Neuronal stem cell (in vitro differentiated cells): ENCODE measurements around the gene HOXD13.

Experiments used
- DNase-seq: peaks from one replicate; pipeline ENCODE4 v3.0.0-alpha.2; 2013; ENCODE audit warnings: low spot score
- H2AFZ ChIP-seq: one replicate; pipeline ENCODE4 v1.6.1; 2013; ENCODE audit warnings: mild to moderate bottlenecking, low read length, inconsistent platforms
- H2AK5ac ChIP-seq: 2 replicates; pipeline ENCODE4 v1.6.1; 2013; ENCODE audit warnings: low read depth, mild to moderate bottlenecking, inconsistent platforms, low read length, moderate library complexity, mixed read lengths
- H2BK120ac ChIP-seq: 2 replicates; pipeline ENCODE4 v1.6.1; 2013; ENCODE audit warnings: low read depth, mild to moderate bottlenecking, inconsistent platforms, low read length, moderate library complexity, mixed read lengths
- H2BK12ac ChIP-seq: one replicate; pipeline ENCODE4 v1.6.1; 2013; ENCODE audit warnings: low read length, inconsistent platforms
- H2BK15ac ChIP-seq: 2 replicates; pipeline ENCODE4 v1.6.1; 2013; ENCODE audit warnings: mild to moderate bottlenecking, low read length, inconsistent platforms, mixed read lengths
- H2BK5ac ChIP-seq: one replicate; pipeline ENCODE4 v1.6.1; 2013; ENCODE audit warnings: inconsistent platforms, mild to moderate bottlenecking, low read length, moderate library complexity
- H3K14ac ChIP-seq: one replicate; pipeline ENCODE4 v1.6.1; 2013; ENCODE audit warnings: low read length, inconsistent platforms
- H3K18ac ChIP-seq: 2 replicates; pipeline ENCODE4 v1.6.1; 2013; ENCODE audit warnings: low read length, inconsistent platforms
- H3K23ac ChIP-seq: 2 replicates; pipeline ENCODE4 v1.6.1; 2013; ENCODE audit warnings: low read depth, mild to moderate bottlenecking, mixed read lengths, low read length, inconsistent platforms; ENCODE audit not compliant: poor library complexity
- H3K27ac ChIP-seq: replicated peaks from 3 replicates; pipeline ENCODE4 v1.5.1; 2013; ENCODE audit warnings: low read length, inconsistent platforms
- H3K27me3 ChIP-seq, 3 experiments: 2 replicates each; pipeline ENCODE4 v1.6.1; 2013; ENCODE audit warnings: low read length in 3 of 3, mild to moderate bottlenecking in 2 of 3, inconsistent platforms in 1 of 3, low read depth in 1 of 3, mixed read lengths in 1 of 3, moderate library complexity in 1 of 3; ENCODE audit not compliant: control insufficient read depth in 3 of 3, insufficient read depth in 3 of 3
- H3K36me3 ChIP-seq, 2 donors: replicated peaks in 1 of 2; 2 replicates each; pipeline ENCODE4 v1.6.1; 2013; ENCODE audit warnings: low read length in 2 of 2; ENCODE audit not compliant: control insufficient read depth in 2 of 2, insufficient read depth in 2 of 2
- H3K4ac ChIP-seq: 2 replicates; pipeline ENCODE4 v1.6.1; 2013; ENCODE audit warnings: inconsistent platforms, mild to moderate bottlenecking, low read length, moderate library complexity
- H3K4me1 ChIP-seq, 2 donors: 1 replicate in 1 of 2; 2 replicates in 1 of 2; pipeline ENCODE4 v1.6.1; 2013; ENCODE audit warnings: low read length in 2 of 2, low read depth in 1 of 2; ENCODE audit not compliant: control insufficient read depth in 2 of 2, insufficient read depth in 1 of 2
- H3K4me2 ChIP-seq: one replicate; pipeline ENCODE4 v1.6.1; 2013; ENCODE audit warnings: mild to moderate bottlenecking, low read length, inconsistent platforms; ENCODE audit not compliant: insufficient read depth, poor library complexity, severe bottlenecking
- H3K4me3 ChIP-seq, 2 donors: 2 replicates each; pipeline ENCODE4 v1.5.1; 2013; ENCODE audit warnings: low read length in 2 of 2, mild to moderate bottlenecking in 2 of 2, inconsistent platforms in 1 of 2, moderate library complexity in 1 of 2
- H3K79me1 ChIP-seq: one replicate; pipeline ENCODE4 v1.6.1; 2013; ENCODE audit warnings: low read depth, mild to moderate bottlenecking, inconsistent platforms, low read length, moderate library complexity
- H3K9ac ChIP-seq: one replicate; pipeline ENCODE4 v1.6.1; 2013; ENCODE audit warnings: mild to moderate bottlenecking, low read depth, low read length, inconsistent platforms; ENCODE audit not compliant: poor library complexity
- H3K9me3 ChIP-seq, 2 donors: replicated peaks in 1 of 2; 2 replicates each; pipeline versions ENCODE3 to v1.6.1; 2013; ENCODE audit warnings: low read length in 2 of 2, mild to moderate bottlenecking in 2 of 2, inconsistent platforms in 1 of 2, low read depth in 1 of 2, mixed read lengths in 1 of 2, moderate library complexity in 1 of 2; ENCODE audit not compliant: control insufficient read depth in 2 of 2, insufficient read depth in 1 of 2
- H4K8ac ChIP-seq: one replicate; pipeline ENCODE4 v1.6.1; 2013; ENCODE audit warnings: low read depth, mild to moderate bottlenecking, inconsistent platforms, low read length, moderate library complexity
- H4K91ac ChIP-seq: one replicate; pipeline ENCODE4 v1.6.1; 2013; ENCODE audit warnings: low read length, low read depth, mild to moderate bottlenecking, inconsistent platforms; ENCODE audit not compliant: poor library complexity
- WGBS, 2 donors: extraction: QIAGEN DNeasy Blood & Tissue Kit; methylation state at CpG; one replicate each; pipeline ENCODE4 v1.1.7; 2013; ENCODE audit warnings: missing lambda C conversion rate in 2 of 2, mixed read lengths in 1 of 2; ENCODE audit not compliant: insufficient read length in 2 of 2, insufficient replicate concordance in 1 of 2; ENCODE audit errors: extremely low coverage in 2 of 2; 5-methylcytosine and 5-hydroxymethylcytosine counted together

The HOXD13 gene

DNA sequence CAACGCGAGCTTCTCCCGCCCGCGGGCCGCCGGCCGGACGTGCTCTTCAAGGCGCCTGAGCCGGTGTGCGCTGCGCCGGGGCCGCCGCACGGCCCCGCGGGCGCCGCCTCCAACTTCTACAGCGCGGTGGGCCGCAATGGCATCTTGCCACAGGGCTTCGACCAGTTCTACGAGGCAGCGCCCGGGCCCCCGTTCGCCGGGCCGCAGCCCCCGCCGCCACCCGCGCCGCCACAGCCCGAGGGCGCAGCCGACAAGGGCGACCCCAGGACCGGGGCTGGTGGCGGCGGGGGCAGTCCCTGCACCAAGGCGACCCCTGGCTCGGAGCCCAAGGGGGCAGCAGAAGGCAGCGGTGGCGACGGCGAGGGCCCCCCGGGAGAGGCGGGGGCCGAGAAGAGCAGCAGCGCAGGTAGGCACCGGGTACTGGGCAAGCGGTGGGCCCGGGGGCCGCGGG is 15.2 kb downstream of the HOXD13 start:
- H3K9ac ChIP-seq, result no peak overlapping the region
- DNase-seq, result no peak

DNA sequence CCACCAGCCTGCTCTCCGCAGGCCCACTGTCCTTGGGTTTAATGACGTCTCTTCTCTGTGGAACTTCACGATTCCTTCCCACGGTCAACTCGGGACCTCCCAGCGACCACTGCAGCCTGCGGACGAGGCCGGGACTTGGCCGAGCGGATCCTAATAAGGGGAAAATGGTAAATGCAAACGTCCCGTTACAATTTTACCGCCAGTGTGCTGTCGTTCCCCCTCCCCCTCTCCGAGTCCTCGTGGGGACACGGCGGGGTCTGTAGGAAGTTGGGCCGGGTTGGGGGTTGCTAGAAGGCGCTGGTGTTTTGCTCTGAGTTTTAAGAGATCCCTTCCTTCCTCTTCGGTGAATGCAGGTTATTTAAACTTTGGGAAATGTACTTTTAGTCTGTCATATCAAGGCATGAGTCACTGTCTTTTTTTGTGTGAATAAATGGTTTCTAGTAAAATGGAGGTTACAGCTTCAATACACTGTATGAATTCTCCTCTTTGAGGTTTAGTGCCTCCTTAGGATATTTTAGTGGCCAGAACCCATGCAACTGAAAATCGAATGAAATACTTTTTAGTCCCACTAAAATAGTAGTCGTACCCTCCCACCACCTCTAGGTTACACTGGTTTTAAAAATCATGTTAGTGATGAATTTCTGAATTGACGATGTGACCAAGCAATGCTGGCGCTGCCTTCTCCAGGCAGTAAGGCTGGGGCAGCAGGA is 16.8 kb downstream of the HOXD13 start:
- no peak overlapping the region for H3K9ac ChIP-seq
- H3K27me3 ChIP-seq, result peaks cover 64 to 98% (median 98%) of the 10 kb centered on the region in 3 experiments
- no peak overlapping the region for H3K4ac ChIP-seq
- no peak overlapping the region for H4K8ac ChIP-seq
- H4K91ac ChIP-seq, result no peak overlapping the region
- no peak overlapping the region for H3K4me3 ChIP-seq
- H2AK5ac ChIP-seq, result no peak overlapping the region
- no peak overlapping the region for H3K23ac ChIP-seq
- H2BK12ac ChIP-seq, result no peak overlapping the region
- no peak overlapping the region for H2BK15ac ChIP-seq
- peak overlapping the region; percentile 35 for H2AFZ ChIP-seq
- H3K36me3 ChIP-seq, result no peaks in the 10 kb centered on the region
- H3K4me1 ChIP-seq, result peaks cover 0 to 1% of the 10 kb centered on the region in 2 donors
- no peak overlapping the region for H2BK120ac ChIP-seq
- no peaks in the 10 kb centered on the region for H3K79me1 ChIP-seq
- no peak for DNase-seq
- no peak overlapping the region for H3K14ac ChIP-seq
- H3K4me2 ChIP-seq, result no peak overlapping the region
- no peak overlapping the region for H2BK5ac ChIP-seq
- H3K18ac ChIP-seq, result no peak overlapping the region
- no CpG with 5 or more reads among the region's 26 CpGs for WGBS, 2 donors
- no peak overlapping the region for H3K27ac ChIP-seq
- peaks cover 0 to 4% of the 10 kb centered on the region in 2 donors for H3K9me3 ChIP-seq

More for the DNA sequence above, 15.2 kb downstream of the HOXD13 start:
- H3K23ac ChIP-seq, result no peak overlapping the region
- no peak overlapping the region for H2BK12ac ChIP-seq
- no peak overlapping the region for H3K18ac ChIP-seq
- H3K4ac ChIP-seq, result no peak overlapping the region
- peaks cover 66 to 99% (median 98%) of the 10 kb centered on the region in 3 experiments for H3K27me3 ChIP-seq
- no peak overlapping the region for H2AK5ac ChIP-seq
- no CpG with 5 or more reads among the region's 59 CpGs for WGBS, 2 donors
- peak overlapping the region; percentile 25 for H3K4me2 ChIP-seq
- H3K4me1 ChIP-seq, result peaks cover 0 to 1% of the 10 kb centered on the region in 2 donors
- H2BK15ac ChIP-seq, result no peak overlapping the region
- H2BK5ac ChIP-seq, result no peak overlapping the region
- no peaks in the 10 kb centered on the region for H3K79me1 ChIP-seq
- H2BK120ac ChIP-seq, result no peak overlapping the region
- H2AFZ ChIP-seq, result no peak overlapping the region
- no peak overlapping the region for H4K8ac ChIP-seq
- no peak overlapping the region for H3K4me3 ChIP-seq
- peaks cover 0 to 4% of the 10 kb centered on the region in 2 donors for H3K9me3 ChIP-seq
- no peak overlapping the region for H4K91ac ChIP-seq
- no peaks in the 10 kb centered on the region for H3K36me3 ChIP-seq
- H3K27ac ChIP-seq, result no peak overlapping the region
- H3K14ac ChIP-seq, result no peak overlapping the region

DNA sequence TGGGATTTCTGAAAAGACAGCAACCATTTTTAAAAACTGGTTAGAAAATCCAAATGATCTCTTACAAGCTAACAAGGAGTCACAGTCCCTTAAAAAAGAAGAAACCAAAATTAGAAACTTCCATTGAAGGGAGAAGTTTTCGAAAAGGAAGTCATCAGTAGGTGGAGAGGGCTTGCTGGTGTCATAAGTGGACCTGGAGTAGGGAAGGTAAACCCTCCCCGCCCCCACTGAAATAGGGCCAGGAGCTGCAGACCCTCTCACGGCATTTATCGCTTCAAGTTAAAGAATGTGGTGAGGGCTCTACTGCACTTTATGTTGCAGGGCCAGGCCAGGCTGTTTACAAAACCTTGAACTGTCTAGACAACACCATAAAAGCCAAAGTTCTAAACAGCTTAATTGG is 17.4 kb downstream of the HOXD13 start:
- Histone ChIP-seq H2BK15ac (no peak overlapping the region), H3K4ac (no peak overlapping the region), H3K23ac (no peak overlapping the region), H3K18ac (no peak overlapping the region), H2AFZ (no peak overlapping the region), H2BK5ac (no peak overlapping the region), H3K36me3 (no peaks in the 10 kb centered on the region), H4K8ac (no peak overlapping the region), H3K4me1 (peaks cover 0 to 1% of the 10 kb centered on the region in 2 donors), H3K27me3 (peaks cover 61 to 98% (median 98%) of the 10 kb centered on the region in 3 experiments), H2BK120ac (no peak overlapping the region), H3K4me3 (no peak overlapping the region), H3K9ac (no peak overlapping the region), H4K91ac (no peak overlapping the region), H2BK12ac (no peak overlapping the region), H2AK5ac (no peak overlapping the region), H3K27ac (no peak overlapping the region), H3K9me3 (peaks cover 0 to 4% of the 10 kb centered on the region in 2 donors), H3K14ac (no peak overlapping the region), H3K4me2 (no peak overlapping the region), H3K79me1 (no peaks in the 10 kb centered on the region)
- WGBS, 2 donors, result no CpG with 5 or more reads among the region's 4 CpGs
- DNase-seq, result no peak

DNA sequence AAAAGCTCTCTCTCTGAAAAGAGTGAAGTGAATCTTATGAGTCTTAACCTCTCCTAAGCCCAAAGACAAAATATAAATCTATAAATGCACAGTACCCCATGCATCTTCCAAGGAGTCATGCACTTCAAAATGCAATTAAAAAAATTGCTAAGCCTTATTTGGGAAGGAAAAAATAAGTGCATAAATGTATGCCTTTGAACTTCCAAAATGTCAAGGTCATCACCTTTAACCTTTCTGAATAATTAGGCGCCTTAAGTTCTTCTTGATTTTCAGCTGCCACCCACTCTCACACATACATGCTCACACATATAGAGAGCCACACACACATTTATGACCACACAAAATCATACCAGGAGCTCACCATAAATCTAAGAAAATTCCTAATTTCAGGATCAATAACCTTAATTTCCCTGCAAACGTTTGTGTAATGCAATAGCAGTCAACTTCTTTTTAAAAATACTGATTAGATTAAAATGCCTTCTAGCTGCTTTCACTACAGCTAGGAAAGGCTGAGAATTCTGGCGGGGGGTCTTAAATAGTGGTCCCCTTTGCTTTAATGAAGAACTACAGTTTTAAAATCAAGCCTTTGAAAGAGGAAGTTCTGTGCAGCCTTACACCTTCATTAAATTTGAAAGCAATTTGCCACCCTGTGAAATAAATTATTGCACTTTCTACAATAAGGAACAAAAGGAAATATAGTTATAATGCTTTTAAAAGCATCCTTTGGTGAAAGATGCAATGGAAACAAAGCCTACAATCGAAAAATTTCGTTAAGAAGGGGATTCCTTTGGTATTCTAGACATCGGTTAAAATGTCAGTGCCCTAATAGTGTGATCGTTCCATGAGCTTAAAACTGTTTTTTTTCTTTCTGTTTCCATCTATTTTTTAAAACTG is 18.1 kb downstream of the HOXD13 start:
- no peak overlapping the region for H2BK12ac ChIP-seq
- H3K4me3 ChIP-seq, result no peak overlapping the region
- no peaks in the 10 kb centered on the region for H3K79me1 ChIP-seq
- H4K8ac ChIP-seq, result no peak overlapping the region
- no peaks in the 10 kb centered on the region for H3K36me3 ChIP-seq
- DNase-seq, result no peak
- H3K23ac ChIP-seq, result no peak overlapping the region
- no peak overlapping the region for H3K14ac ChIP-seq
- H3K27ac ChIP-seq, result no peak overlapping the region
- WGBS, 2 donors, result no CpG with 5 or more reads among the region's 7 CpGs
- H3K4me2 ChIP-seq, result no peak overlapping the region
- peaks cover 0 to 4% of the 10 kb centered on the region in 2 donors for H3K9me3 ChIP-seq
- H3K27me3 ChIP-seq, result peaks cover 54 to 98% (median 96%) of the 10 kb centered on the region in 3 experiments
- no peak overlapping the region for H2AK5ac ChIP-seq
- no peak overlapping the region for H4K91ac ChIP-seq
- no peak overlapping the region for H2BK120ac ChIP-seq
- no peak overlapping the region for H3K4ac ChIP-seq
- no peak overlapping the region for H3K18ac ChIP-seq
- H3K9ac ChIP-seq, result no peak overlapping the region
- peaks cover 0 to 1% of the 10 kb centered on the region in 2 donors for H3K4me1 ChIP-seq
- H2BK5ac ChIP-seq, result no peak overlapping the region
- no peak overlapping the region for H2AFZ ChIP-seq
- no peak overlapping the region for H2BK15ac ChIP-seq
